GM13976 (cell line): ENCODE results near the gene ADAMTS19.
"Not testable (repeated sequence)": the region's sequence is repeated elsewhere in the genome, so short reads cannot be mapped to it uniquely, and the experiment has no call there.

Source experiments
- DNase-seq: peaks from one replicate; pipeline ENCODE4 v3.0.0; 2012; ENCODE audit warnings: low spot score
- CTCF ChIP-seq: IDR thresholded peaks from 2 replicates; pipeline ENCODE4 v1.5.1; 2012; ENCODE audit warnings: borderline replicate concordance, mild to moderate bottlenecking; ENCODE audit not compliant: insufficient read depth; ENCODE audit errors: extremely low read depth, missing control alignments, control extremely low read depth
- in situ Hi-C: fragments of 300-500 bp; cut with MboI; formaldehyde crosslinking; loops from one replicate; pipeline ENCODE4 v1.12.0; 2022; ENCODE audit warnings: low sequenced_read_pairs, mixed read lengths, inconsistent platforms; ENCODE audit not compliant: unreplicated experiment

The ADAMTS19 gene

GRCh38 chr5:129554134-129554904, 94.2 kb downstream of the ADAMTS19 start:
- in situ Hi-C loops, result no loop called here
- no peak for TF ChIP-seq CTCF
- DNase-seq, result no peak

GRCh38 chr5:129563585-129563984, 103.5 kb downstream of the ADAMTS19 start:
- no peak for TF ChIP-seq CTCF
- no peak for DNase-seq
- in situ Hi-C loops, result no loop called here

GRCh38 chr5:129569295-129569694, 109.2 kb downstream of the ADAMTS19 start:
- DNase-seq, result no peak
- in situ Hi-C loops, result no loop called here
- no peak for TF ChIP-seq CTCF

GRCh38 chr5:129572060-129572459, 112.0 kb downstream of the ADAMTS19 start:
- in situ Hi-C loops, result no loop called here
- TF ChIP-seq CTCF, result no peak
- DNase-seq, result no peak

GRCh38 chr5:129584496-129584895, 124.4 kb downstream of the ADAMTS19 start:
- not testable (repeated sequence) for DNase-seq

GRCh38 chr5:129591508-129592160, 131.5 kb downstream of the ADAMTS19 start:
- DNase-seq, result no peak
- in situ Hi-C loops, result no loop called here
- TF ChIP-seq CTCF, result no peak

More at GRCh38 chr5:129584496-129584895, 124.4 kb downstream of the ADAMTS19 start:
- in situ Hi-C loops, result not testable (repeated sequence)

- TF ChIP-seq CTCF, result no peak
- in situ Hi-C loops, result no loop called here
- DNase-seq, result no peak
These were observed 133.4 kb downstream of the ADAMTS19 start for GRCh38 chr5:129593525-129593924.
